Tibial nerve (tissue), 4 donors: Measurements from ENCODE around the gene SSC5D.

Source experiments
- EP300 ChIP-seq, 2 donors: sonication (generic); formaldehyde crosslinking; IDR thresholded peaks; one replicate each; pipeline ENCODE4 v1.6.1; 2017; ENCODE audit warnings: antibody characterized with exemption in 2 of 2, mild to moderate bottlenecking in 1 of 2
- POLR2A ChIP-seq, 2 donors: fragments of 450-650 bp; IDR thresholded peaks; one replicate each; pipeline ENCODE4 v1.6.1; 2017; ENCODE audit warnings: antibody characterized with exemption in 2 of 2, mild to moderate bottlenecking in 2 of 2, moderate library complexity in 2 of 2
- TF ChIP-seq, protein P1 (sequence below), 5 experiments: fragments of 200-600 bp in 3 of 5; fragments of 450-650 bp in 2 of 5; sonication (generic) in 3 of 5; IDR thresholded peaks; one replicate each; pipeline ENCODE4 v1.5.1; 2016 to 2019; ENCODE audit warnings: antibody characterized with exemption in 5 of 5, mild to moderate bottlenecking in 3 of 5, moderate library complexity in 2 of 5

DNA sequence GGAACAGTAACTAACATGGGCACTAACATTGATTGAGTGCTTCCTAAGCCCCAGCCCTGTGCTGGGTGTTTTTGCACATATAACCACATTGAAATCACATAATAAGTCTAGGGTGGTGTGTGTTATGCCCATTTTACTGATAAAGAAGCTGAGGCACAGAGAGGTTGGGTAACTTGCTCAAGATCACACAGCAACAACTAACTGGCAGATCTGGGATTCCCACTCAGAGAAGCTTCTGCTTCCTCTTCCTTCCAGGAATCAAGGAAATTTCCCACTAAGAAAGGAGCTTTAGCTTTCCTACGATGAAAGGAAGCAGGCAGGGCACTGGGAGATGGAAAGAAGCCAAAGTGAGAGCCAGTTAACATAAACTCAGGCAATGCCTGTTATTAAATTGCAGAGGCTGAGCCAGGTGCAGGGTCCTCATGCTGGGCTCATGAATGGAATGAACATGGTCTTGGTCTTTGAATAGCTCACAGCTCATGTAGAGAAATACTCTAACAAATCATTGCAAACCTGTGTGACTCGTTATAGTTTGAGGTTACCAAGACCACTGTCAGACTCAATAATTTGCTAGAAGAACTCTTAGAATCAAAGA lies 10.1 kb downstream of the SSC5D start:
- TF ChIP-seq, protein P1, sequence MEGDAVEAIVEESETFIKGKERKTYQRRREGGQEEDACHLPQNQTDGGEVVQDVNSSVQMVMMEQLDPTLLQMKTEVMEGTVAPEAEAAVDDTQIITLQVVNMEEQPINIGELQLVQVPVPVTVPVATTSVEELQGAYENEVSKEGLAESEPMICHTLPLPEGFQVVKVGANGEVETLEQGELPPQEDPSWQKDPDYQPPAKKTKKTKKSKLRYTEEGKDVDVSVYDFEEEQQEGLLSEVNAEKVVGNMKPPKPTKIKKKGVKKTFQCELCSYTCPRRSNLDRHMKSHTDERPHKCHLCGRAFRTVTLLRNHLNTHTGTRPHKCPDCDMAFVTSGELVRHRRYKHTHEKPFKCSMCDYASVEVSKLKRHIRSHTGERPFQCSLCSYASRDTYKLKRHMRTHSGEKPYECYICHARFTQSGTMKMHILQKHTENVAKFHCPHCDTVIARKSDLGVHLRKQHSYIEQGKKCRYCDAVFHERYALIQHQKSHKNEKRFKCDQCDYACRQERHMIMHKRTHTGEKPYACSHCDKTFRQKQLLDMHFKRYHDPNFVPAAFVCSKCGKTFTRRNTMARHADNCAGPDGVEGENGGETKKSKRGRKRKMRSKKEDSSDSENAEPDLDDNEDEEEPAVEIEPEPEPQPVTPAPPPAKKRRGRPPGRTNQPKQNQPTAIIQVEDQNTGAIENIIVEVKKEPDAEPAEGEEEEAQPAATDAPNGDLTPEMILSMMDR (IDR thresholded peaks at IDR 0.05), result no peak
- TF ChIP-seq POLR2A (IDR thresholded peaks at IDR 0.05), result no peak
- TF ChIP-seq EP300 (IDR thresholded peaks at IDR 0.05), result no peak
